NCI-H128 (cell line): ENCODE measurements around the gene RANBP10.

Experiments used
- DNase-seq: peaks from one replicate; lab custom pipeline; 2025; ENCODE audit not compliant: unreplicated experiment; lab: John Stamatoyannopoulos, UW

Gene RANBP10

DNA sequence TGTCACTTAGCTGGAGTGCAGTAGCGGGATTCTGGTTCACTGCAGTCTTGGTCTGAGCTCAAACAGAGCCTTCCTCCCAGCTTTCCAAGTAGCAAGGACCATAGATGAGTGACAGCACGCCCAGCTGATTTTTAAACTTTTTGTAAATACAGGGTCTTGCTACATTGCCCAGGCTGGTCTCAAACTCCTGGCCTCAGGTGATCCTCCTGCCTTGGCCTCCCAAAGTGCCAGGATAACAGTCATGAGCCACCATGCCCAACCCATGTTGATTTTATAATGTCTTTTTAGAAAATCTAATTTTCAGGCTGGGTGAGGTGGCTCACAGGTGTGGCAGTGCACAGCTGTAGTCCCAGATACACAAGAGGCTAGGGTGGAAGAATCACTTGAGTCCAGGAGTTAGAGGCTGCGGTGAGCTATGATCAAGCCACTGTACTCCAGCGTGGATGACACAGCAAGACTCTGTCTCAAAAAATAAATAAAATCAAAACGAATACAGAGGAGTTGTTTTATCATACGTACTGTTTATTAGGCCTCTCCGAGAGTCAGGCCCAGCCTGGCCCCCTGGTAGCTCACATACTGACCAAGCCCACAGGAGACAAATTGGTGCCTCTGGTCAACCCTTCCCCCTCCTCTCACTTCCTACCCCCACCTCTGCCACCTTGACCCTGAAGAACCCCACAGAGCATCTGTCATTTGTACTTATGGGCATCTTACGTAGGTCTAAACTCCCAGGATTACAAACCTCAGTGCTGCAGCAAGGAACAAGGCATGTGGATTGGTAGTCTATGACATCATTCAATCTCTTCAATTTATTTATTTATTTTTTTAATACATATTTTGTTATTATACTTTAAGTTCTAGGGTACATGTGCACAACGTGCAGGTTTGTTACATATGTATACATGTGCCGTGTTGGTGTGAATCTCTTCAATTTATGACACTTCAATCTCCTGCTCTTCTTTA lies 126.1 kb downstream of the RANBP10 start:
- DNase-seq: no peak

DNA sequence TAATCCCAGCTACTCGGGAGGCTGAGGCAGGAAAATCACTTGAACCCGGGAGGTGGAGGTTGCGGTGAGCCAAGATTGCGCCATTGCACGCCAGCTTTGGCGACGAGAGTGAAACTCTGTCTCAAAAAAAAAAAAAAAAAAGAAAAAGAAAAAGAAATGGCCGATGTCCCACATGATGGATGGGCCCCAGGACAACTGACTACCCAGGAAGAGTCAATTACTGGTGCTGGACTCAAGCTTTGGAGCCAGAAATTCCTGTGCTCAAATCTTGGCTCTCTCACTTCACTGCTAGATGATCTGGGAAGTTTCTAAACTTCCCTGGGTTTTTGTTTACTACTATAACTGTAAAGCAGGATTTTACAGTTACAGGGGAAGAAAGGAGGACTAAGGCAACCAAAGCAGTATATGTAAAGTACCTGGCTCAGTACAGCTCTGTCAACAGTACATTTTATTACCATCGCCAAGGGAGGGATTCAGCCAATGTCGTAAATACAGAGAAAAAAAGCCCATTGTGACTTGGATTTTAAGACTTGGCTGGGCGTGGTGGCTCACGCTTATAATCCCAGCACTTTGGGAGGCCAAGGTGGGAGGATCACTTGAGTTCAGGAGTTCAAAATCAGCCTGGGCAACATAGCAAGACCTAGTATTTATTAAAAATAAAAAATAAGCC lies 127.9 kb downstream of the RANBP10 start:
- no peak for DNase-seq

GRCh38 chr16:67677712-67678111 lies 128.6 kb downstream of the RANBP10 start:
- DNase-seq: no peak

- DNase-seq: no peak
Observed at GRCh38 chr16:67676939-67677338, 129.4 kb downstream of the RANBP10 start.

GRCh38 chr16:67676516-67676915 lies 129.8 kb downstream of the RANBP10 start:
- DNase-seq: no peak

DNA sequence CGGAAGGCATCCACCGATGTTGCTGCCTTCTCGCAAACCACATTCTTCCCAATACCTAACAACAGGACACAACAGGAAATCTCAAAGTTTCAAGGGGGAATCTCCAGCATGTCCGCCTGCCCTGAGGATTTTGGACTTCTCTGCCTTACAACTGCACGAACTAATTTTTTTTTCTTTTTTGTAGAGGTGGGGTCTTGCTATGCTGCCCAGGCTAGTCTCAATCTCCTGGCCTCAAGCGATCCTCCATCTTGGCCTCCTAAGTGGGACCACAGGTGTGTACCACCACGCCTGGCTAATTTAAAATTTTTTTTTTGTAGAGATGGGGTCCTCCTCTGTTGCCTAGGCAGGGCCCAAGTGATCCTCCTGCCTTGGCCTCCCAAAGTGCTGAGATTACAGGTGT lies 130.4 kb downstream of the RANBP10 start:
- DNase-seq: no peak

- no peak for DNase-seq
Observed at GRCh38 chr16:67675579-67675935, 130.8 kb downstream of the RANBP10 start.

DNA sequence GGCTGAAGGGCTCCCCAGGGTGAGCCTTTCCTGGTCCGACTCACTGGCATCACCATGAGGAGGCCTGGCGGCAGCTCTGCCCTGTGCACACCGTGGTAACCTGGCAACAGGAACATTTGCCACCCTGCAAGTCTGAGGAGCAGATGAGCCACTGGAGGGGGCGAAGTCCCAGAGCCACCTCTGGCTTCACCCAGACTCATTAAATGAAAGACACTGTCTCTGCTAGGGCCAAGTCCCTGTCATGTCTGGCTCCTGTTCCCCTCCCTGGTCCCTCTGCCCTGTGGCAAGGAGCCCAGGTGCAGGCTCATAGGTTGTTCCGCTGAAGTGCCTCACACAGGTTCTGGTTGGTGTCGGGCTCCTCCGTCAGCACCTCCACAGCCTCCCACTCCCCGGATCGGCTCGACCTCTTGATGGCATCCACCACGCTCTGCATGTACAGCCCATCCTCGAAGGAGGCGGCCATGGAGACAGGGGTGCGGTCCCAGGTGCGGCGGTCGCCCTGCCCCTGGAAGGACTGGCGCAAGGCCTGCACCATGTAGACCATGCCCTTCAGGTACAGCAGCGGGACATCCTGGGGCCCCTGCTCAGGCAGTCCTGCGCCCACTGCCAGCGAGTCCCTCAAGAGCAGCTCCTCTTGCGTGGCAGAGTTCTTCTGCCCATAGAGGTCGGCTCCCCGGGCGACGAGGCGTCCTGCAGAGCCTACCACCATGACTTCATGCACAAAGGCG lies 131.3 kb downstream of the RANBP10 start:
- no peak for DNase-seq

- no peak for DNase-seq
Observed at GRCh38 chr16:67673712-67674580, 132.4 kb downstream of the RANBP10 start.
